GM21723 (cell line): Measurements from ENCODE around the gene ECSCR.
"Not testable (repeated sequence)": the region's sequence is repeated elsewhere in the genome, so short reads cannot be mapped to it uniquely, and the experiment has no call there.

Source experiments
- ATAC-seq: cut with Tn5 transposase; IDR thresholded peaks from one replicate; pipeline ENCODE4 v1.9.1; 2021; ENCODE audit warnings: mild to moderate bottlenecking, moderate library complexity; ENCODE audit not compliant: unreplicated experiment

Gene ECSCR

DNA sequence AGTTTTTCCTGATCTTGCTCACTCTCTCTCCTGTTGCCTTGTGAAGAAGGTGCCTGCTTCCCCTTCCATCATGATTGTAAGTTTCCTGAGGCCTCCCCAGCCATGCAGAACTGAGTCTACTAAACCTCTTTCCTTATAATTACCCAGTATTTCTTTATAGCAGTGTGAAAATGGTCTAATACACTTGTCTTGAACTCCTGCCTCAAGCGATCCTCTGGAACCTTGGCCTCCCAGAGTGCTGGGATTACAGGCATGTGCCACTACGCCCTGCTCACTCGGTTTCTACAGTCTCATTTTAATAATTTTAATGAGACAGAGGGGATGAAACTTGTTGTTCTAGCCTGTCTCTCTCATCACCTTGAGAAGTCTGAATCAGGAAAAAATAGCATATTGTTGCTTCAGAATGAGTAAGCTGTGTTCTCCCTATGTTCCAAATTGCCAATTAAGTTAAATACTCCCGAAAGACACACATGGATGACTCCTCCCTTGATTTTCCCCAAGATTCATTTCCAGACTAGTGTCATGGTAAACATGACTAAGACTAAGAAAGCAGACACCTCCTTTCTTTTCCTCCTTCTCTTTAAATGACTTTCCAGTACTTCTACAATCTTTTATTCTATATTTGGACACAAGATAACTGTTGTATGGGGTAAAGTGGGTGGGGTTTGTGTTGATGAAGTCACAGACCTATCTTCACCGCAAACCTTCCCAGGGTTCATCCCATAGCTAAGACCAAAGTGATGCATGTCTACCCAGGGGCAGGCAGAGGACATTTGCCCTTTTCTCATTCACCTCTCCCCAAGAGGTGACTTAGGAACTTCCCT, 15.4 kb downstream of the ECSCR start:
- ATAC-seq, result peak; percentile 68

DNA sequence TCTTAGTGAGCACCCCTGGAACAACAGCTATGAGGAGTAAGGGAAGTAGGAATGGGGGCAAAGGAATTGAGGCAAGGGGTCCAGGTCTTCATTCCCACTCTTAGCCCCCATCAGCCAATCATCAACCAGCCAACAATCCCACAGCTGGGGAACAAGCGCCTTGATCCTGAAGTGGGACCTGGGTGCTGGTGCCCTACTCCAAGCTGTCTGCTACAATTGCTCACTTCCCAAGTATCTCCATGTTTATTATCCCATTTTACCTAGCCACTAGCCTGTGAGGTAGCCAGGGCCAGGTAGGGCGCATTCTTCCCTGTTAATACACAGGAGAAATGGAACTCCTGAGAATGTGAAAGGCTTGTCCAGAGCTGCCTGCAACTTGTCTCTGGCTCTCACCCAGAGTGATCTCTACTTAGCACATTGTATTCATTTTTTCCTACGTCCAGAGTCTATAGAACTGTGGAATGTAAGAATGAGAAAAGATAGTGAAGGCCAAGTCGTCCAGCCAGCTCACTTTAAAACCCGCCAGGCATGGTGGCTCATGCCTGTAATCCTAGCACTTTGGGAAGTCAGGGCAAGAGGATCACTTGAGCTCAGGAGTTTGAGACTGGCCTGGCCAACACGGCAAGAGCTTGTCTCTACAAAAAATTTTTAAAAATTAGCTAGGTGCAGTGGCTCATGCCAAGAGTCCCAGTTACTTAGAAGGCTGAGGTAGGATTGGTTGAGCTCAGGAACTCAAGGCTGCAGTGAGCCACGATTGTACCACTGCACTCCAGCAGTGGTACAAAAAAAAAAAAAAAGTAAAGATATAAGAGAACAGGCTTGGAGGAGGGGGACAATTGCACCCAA, 17.0 kb downstream of the ECSCR start:
- no peak for ATAC-seq

DNA sequence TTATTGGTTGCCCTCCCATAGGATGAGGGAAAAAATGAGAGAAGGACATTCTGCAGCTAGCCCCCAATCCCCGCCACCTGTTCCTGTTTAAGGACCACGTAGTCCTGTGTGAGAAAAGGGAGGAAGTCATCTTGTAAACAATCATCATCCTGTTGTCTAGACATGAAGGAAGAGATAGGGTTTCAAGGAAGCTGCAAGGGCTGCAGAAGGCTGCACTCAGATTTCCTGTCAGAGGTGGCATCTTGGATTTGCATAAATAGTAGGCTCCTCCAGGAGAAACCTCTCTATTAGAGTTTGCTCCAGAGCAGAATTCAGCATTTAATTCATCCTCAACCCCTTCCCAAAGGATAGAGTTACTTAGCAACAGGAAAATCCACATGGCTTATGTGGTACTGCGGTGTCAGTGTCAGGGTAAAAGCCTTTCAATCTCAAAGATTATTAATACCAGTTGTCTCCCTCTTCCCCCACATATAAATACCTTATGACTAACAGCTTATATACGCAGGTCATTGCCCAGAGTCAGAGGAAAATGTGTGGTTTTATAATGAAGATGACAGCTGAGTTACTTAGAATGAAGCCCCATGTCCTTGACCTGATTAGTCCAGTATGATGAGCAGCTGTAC, 18.6 kb downstream of the ECSCR start:
- ATAC-seq, result no peak

DNA sequence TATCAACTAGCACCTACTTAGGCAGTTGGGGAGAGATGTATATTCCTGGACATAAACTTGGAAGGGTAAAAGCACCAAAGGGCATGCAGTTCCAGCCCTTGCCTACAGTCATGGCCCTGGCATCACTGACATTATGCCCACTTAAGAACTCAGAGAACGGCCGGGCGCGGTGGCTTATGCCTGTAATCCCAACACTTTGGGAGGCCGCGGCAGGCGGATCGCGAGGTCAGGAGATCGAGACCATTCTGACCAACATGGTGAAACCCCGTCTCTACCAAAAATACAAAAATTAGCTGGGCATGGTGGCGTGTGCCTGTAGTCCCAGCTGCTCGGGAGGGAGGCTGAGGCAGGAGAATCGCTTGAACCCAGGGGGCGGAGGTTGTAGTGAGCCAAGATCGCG, 22.1 kb downstream of the ECSCR start:
- ATAC-seq, result not testable (repeated sequence)

DNA sequence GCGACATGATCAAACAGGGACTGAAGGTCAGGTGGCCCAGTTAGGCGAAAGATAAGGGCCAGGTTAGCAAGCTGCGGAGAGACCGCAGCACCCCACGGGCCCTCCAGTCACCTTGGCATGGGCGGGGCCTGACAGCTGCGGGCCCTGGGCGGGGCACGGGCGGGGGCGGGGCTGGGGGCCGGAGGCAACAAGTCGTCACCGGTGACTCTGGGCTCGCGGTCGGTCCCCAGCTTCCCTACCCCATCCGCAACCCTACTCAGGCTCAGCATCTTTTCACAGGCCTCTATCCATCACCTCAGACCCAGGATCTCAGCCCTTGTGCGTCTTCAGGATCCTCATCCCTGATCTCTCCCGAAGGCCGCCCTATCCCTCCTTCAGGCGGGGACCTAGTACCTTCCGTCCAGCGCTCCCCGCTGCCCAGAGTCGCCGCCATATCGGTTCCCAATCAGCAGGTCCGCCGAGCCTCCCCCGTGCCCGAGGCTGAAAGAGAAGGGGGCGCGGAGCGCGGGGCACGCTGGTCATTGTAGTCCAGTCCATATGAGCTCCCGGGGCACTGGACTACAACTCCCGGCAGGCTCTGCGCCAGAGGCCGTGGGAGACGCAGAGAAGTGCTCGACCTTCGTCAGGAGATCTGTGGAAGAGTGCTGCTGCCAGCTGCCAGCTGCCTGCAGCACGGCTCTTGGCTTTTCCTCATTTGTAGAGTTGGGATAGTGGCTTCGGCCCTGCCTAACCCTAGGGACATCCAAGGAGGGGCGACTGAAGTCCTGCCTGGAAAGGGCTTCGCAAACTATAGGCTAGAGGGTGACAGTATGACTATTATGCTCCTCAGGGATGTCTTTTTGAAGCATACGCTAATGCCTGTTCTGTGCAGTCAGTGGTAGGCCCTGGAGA, 23.3 kb downstream of the ECSCR start, which contains the start of gene DNAJC18:
Gene DNAJC18 (minus strand): TSS at position 513 of the 891 bp plus-strand sequence. CDS start 80 bp downstream, at position 433.
- ATAC-seq, result peak; percentile 94

- no peak for ATAC-seq
Measured at GRCh38 chr5:139438707-139439012, 23.9 kb downstream of the ECSCR start.

DNA sequence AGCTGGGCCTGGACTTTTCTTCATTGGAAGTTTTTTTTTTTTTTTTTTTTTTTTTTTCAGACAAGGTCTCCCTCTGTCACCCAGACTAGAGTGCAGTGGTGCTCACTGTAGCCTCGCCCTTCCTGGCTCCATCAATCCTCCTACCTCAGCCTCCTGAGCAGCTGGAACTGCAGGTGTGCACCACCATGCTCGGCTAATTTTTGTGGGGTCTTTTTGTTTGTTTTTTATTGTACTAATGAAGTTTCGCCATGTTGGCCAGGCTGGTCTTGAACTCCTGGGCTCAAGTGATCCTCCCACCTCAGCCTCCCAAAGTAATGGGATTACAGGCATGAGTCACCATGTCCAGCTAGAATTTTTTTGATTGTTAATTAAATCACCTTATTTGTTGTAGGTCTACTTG, 26.9 kb downstream of the ECSCR start:
- no peak for ATAC-seq

- ATAC-seq, result no peak
Measured at GRCh38 chr5:139431706-139432105, 30.8 kb downstream of the ECSCR start.

DNA sequence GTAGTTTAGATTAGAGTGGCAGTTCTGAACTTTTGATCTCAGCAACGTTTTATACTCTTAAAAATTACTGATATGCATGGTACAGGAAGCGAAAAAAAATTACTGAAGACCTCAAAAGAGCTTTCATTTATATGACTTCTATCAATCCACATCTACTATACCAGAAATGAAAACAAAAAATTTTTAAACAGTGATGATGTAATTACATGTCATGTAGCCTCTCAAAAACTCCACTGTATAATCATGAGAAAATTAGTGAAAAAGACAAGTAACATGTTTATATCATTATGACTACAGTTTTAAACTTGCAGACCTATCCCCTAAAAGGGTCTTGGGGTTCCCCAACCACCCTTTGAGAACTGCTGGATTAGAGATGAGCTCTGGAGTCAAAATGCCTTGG, 32.5 kb downstream of the ECSCR start:
- no peak for ATAC-seq

DNA sequence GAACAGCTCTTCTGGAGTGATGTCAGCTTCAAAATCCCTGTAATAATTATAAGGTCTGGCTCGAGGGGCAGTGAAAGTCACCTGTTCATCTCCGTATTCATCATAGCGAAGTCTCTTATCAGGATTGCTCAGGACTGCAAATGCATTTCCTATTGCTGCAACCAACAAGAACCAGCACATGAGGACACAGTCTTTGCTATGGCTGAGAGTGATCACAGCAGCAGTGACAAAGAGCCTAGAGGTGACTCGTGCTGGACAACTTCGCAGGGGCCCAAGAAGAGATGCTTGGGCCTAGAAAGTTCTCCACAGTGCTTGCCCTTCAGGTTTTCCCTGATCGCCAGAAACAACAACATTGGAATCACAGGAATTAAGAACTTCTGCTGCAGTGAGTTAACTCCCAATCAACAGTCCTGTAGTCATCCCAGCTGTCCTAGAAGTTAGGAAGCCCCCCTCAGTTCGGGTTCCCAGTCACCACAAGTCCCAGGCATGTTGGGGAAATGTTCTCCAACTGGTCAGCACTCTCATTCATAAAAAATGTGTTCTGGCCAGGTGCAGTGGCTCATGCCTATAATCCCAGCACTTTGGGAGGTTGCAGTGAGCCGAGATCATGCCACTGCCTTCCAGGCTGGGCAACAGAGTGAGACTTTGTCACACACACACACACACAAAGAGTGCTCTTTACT, 36.2 kb downstream of the ECSCR start:
- ATAC-seq, result no peak

GRCh38 chr5:139425497-139425896, 37.0 kb downstream of the ECSCR start:
- no peak for ATAC-seq

DNA sequence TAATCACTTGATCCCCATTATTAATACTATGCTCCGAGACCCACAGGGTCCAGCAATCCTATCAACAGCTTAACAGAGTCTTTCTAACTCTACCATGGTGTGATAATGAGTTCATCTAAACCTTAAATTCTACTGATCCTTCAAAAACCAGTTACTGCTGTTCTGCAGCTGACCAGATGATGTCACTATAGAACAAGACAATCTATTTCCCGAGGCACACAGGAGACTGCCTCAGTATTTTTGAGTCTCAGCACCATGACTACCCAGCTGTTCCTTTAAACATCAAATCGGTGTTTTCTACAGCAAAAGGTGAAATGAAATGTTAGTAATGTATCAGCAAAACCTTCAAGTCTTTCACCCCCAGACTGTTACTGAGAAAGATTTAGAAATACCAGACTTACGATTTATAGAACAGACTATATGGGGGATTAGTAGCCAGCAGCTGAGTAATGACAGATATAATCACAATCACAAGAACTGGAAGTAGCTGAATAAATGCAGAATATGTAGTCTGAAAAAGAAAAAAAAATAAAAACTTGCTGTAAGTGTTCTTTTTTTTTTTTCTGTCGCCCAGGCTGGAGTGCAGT, 40.1 kb downstream of the ECSCR start:
- ATAC-seq, result no peak

DNA sequence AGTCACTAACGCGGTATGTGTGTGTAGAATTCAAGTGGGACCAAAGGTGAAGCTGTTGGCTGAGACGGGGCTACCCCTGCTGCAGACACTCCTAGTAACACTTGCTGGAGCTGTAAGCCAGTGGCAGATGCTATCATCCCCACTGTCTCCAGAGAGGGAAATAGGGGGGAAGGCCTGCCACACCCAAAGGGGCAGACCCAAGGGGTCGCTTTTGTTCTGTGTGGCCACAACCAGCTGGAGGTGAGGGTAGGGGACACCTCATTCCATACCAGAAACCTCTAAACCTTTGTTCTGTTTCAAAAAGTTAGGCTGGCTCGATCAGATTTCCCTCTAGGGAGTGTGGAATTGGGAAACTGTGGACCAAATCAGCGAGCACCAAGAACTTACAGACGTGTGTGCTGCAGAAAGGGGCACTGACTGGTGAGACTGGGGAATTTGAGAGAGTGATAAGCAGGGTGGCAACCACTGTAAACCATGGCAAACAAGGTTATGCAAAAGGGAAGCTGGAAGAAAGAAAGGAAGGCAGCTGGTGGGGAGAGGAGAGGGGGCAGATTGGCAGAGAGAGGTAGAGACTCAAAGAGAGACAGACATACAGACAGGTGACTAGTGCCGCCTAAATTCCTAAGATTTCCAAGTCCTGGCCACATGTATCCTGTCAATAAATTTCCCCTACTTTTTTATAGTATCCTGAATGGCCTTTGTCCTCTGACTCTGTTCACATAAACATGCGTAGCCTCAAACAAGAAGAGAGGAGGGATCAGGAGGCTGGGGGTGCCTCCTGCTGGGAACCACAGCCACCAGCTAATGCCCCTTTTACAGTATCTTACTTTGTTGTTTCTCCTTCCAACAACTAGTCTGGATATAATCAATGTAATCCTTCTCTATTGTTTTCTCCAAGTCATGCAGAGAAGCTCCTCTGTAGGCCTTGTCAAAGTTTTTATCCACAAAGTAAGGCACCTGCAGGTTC, 43.0 kb downstream of the ECSCR start:
- no peak for ATAC-seq

- ATAC-seq, result no peak
Measured at GRCh38 chr5:139418793-139419192, 43.8 kb downstream of the ECSCR start.

DNA sequence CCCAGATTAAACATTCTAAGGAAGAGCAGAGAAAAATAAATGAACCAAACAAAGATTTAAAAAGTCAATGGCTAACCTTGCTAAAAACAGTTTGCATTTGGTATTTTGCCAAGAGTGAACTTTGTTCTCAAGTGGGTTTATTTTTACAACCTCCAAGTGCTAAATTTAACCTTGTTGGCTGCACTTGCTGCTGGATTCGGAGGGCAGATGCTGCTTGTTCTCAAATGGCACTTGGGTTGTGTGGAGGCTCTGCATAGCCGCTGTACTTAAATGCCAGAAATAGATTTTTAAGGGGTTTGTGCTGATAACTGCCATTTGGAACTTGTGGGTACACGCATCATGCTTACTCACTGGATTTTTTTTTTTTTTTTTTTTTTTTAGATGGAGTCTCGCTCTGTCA, 45.3 kb downstream of the ECSCR start:
- no peak for ATAC-seq

GRCh38 chr5:139416651-139417050, 45.9 kb downstream of the ECSCR start:
- ATAC-seq, result no peak

DNA sequence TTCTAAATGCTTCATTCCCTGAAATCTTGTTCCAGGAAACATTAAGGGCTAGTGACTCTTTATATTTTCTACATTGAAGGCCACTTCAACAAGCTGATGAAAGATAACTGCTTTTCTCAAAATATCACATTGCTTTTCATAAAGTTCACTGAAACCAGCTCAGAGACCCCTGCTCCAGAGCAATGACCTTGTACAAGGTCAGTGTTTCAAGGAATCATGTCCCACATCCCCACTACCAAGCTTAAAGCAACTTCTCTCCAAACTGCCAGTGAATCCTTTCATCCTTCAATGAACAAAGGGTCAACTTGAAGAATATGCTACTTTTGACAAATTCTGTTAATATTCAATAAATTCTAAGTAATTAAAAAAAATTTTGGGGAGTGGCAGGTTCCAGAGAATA, 46.7 kb downstream of the ECSCR start:
- ATAC-seq, result no peak

DNA sequence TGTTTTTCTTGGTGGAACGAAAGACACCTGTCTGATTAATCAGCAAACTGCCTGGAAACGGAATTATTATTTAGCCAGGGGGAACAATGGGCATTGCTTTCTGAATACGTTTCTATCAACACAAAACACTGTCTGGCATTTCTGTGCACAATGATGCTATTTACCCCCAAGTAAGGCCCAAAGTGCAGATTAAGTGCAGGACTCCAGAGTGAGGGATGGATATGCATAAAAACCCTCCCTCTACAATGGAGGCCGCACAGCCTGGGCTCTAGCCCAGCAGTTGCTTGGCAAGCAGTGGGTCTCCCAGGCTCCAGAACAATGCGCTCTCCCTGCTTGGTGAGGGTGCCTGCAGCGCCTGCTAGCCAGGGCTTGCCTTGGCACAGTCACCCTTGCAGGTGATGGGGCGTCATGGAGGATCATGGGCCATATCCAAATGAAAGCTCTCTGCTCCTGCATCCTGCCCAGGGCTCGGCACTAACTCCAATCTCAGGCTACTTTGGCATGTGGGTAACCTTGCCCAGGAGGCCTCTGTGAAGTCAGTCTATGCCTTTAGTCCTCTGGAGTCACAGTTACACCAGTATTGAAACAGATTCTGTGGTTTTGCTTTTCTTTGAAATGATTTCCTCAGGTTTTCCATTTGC, 47.2 kb downstream of the ECSCR start:
- no peak for ATAC-seq
